Mesendoderm (in vitro differentiated cells): ENCODE data around the gene GRAP.
"Not testable (repeated sequence)": the region's sequence is repeated elsewhere in the genome, so short reads cannot be mapped to it uniquely, and the experiment has no call there.

Source experiments
- DNase-seq: peaks from one replicate; pipeline ENCODE4 v3.0.0; 2013
- H2AK5ac ChIP-seq: 2 replicates; pipeline ENCODE4 v1.6.1; 2013; ENCODE audit warnings: low read length, inconsistent platforms
- H2BK120ac ChIP-seq: 2 replicates; pipeline ENCODE4 v1.6.1; 2013; ENCODE audit warnings: low read depth, mild to moderate bottlenecking, low read length, moderate library complexity, mixed read lengths
- H2BK15ac ChIP-seq: replicated peaks from 2 replicates; pipeline ENCODE4 v1.6.1; 2013; ENCODE audit warnings: low read depth, mild to moderate bottlenecking, moderate library complexity
- H2BK5ac ChIP-seq: 2 replicates; pipeline ENCODE4 v1.6.1; 2013; ENCODE audit warnings: low read length, inconsistent platforms
- H3K18ac ChIP-seq: 2 replicates; pipeline ENCODE4 v1.6.1; 2013; ENCODE audit warnings: mild to moderate bottlenecking, low read length, mixed read lengths
- H3K23ac ChIP-seq: one replicate; pipeline ENCODE4 v1.6.1; 2013; ENCODE audit warnings: low read length
- H3K27ac ChIP-seq: 2 replicates; pipeline ENCODE4 v1.5.1; 2013; ENCODE audit warnings: low read depth, mild to moderate bottlenecking, inconsistent platforms, low read length, moderate library complexity
- H3K27me3 ChIP-seq: 2 replicates; pipeline ENCODE4 v1.6.1; 2013; ENCODE audit warnings: low read length, control low read depth, mild to moderate bottlenecking, inconsistent platforms; ENCODE audit not compliant: insufficient read depth, poor library complexity
- H3K36me3 ChIP-seq: 2 replicates; pipeline ENCODE4 v1.6.1; 2013; ENCODE audit warnings: low read length, inconsistent platforms; ENCODE audit not compliant: control insufficient read depth, insufficient read depth
- H3K4ac ChIP-seq: one replicate; pipeline ENCODE4 v1.6.1; 2013; ENCODE audit warnings: low read depth, mild to moderate bottlenecking, low read length, moderate library complexity
- H3K4me1 ChIP-seq: 2 replicates; pipeline ENCODE4 v1.6.1; 2013; ENCODE audit warnings: low read depth, low read length, inconsistent platforms; ENCODE audit not compliant: control insufficient read depth
- H3K4me2 ChIP-seq: 2 replicates; pipeline ENCODE4 v1.6.1; 2013; ENCODE audit warnings: low read length
- H3K4me3 ChIP-seq: 2 replicates; pipeline ENCODE4 v1.5.1; 2013; ENCODE audit warnings: mild to moderate bottlenecking, low read length
- H3K56ac ChIP-seq: one replicate; pipeline ENCODE4 v1.6.1; 2013; ENCODE audit warnings: low read length
- H3K79me1 ChIP-seq: 2 replicates; pipeline ENCODE4 v1.6.1; 2013; ENCODE audit warnings: low read length, inconsistent platforms
- H3K79me2 ChIP-seq: 2 replicates; pipeline ENCODE4 v1.6.1; 2013; ENCODE audit warnings: mild to moderate bottlenecking, low read length; ENCODE audit not compliant: control insufficient read depth, insufficient read depth
- H3K9ac ChIP-seq: 2 replicates; pipeline ENCODE4 v1.6.1; 2013; ENCODE audit warnings: low read length, inconsistent platforms
- H4K5ac ChIP-seq: one replicate; pipeline ENCODE4 v1.6.1; 2013; ENCODE audit warnings: low read length
- H4K8ac ChIP-seq: one replicate; pipeline ENCODE4 v1.6.1; 2013; ENCODE audit warnings: low read depth, mild to moderate bottlenecking, control low read depth, low read length, moderate library complexity
- WGBS: extraction: QIAGEN DNeasy Blood & Tissue Kit; methylation state at CpG from one replicate; pipeline ENCODE4 v1.1.7; 2013; ENCODE audit warnings: low lambda C conversion rate, missing lambda C conversion rate; ENCODE audit not compliant: insufficient coverage; ENCODE audit errors: extremely low coverage; 5-methylcytosine and 5-hydroxymethylcytosine counted together

GRAP gene

DNA sequence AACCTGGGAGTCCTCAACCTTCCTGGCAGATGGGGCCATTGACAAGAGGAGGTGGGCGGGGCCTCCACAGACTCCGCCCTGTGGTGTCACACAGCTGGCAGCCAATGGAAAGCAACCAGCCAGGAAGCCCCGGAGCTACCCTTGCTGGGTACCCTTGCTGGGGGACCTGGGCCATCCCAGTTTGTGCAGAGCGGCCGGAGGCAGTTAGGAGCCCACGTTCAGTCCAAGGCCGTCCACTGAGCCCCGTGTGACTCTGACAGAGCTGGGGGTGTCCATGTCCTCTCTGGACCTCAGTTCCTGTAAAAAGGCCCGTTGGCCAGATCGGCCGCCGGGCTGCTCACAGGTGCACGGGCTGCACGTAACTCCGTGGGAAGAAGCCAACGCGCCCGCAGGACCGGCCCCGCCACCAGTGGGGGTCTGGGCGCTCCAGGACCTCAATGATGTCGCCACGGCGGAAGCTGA is 25.1 kb downstream of the GRAP start:
- no peak overlapping the region for H3K4ac ChIP-seq

DNA sequence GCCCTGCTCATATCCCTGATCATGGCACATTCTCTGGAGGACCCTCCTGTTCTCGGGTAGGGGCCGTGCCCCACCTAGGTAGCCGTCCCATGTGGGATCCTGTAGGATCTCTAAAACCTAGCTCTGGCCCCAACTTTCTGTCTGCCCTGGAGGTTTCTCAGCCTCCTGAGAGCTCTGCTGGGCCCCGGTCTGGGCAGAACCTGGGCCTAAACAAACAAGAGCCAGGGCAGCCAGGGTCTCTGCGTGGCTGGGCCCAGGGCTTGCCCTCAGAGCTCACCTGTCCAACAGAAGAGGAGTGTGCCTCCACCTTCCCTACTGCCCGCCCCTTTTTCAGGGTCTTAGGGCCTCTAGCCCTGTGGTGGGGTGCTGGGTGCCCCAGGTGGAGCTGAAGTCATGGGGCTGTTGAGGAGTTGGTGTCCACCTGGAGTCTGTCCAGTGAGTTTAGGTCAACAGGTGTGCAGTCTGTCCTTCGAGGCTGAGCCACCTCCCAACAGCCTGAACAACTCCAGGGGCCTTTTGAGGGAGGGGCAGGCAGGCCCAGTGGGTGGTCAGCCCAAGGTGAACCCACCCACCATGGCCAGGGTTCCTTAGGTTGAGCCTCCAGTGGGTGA is 25.6 kb downstream of the GRAP start:
- H2BK15ac ChIP-seq, H3K79me1 ChIP-seq, H4K5ac ChIP-seq, H3K4me2 ChIP-seq, H3K27ac ChIP-seq, H3K23ac ChIP-seq, DNase-seq, H3K4ac ChIP-seq, H3K4me1 ChIP-seq, H2BK120ac ChIP-seq, H3K9ac ChIP-seq, H3K18ac ChIP-seq, H3K27me3 ChIP-seq, H3K4me3 ChIP-seq, H3K79me2 ChIP-seq, H4K8ac ChIP-seq, H2BK5ac ChIP-seq, H3K56ac ChIP-seq, H3K36me3 ChIP-seq, H2AK5ac ChIP-seq: not testable (repeated sequence)
- WGBS = no CpG with 5 or more reads among the region's 7 CpGs

More for the DNA sequence above, 25.1 kb downstream of the GRAP start:
- Histone ChIP-seq H3K27me3 (no peaks in the 10 kb centered on the region), H3K9ac (no peak overlapping the region), H3K23ac (no peak overlapping the region), H3K4me3 (no peak overlapping the region), H2AK5ac (no peak overlapping the region), H3K4me1 (no peaks in the 10 kb centered on the region), H4K5ac (no peak overlapping the region), H3K27ac (no peak overlapping the region), H3K18ac (no peak overlapping the region), H4K8ac (no peak overlapping the region), H2BK15ac (no peak overlapping the region), H3K79me1 (no peaks in the 10 kb centered on the region), H2BK5ac (no peak overlapping the region), H3K56ac (no peak overlapping the region), H3K36me3 (no peaks in the 10 kb centered on the region), H3K4me2 (no peak overlapping the region), H2BK120ac (no peak overlapping the region), H3K79me2 (no peaks in the 10 kb centered on the region)
- DNase-seq = no peak
- no CpG with 5 or more reads among the region's 24 CpGs for WGBS

DNA sequence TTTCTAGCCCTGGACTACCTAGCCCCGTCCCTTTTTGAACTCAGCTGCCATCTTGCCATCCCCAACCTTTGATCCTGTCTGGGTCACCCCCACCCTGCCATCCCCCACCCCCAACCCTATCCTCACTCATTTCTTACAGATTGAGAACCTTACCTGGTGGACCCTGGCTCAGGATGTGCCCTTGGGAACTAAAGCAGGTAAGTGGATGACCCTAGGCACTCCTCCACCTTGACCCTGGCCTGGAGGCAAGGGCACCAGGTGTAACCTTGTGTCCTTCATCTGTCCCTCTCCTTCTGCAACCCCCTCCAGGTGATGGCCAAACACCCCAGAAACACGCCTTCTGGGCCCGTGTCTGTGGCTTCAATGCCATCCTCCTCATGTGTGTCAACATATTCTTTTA is 26.7 kb downstream of the GRAP start:
- H2BK15ac ChIP-seq = no peak overlapping the region
- no peaks in the 10 kb centered on the region for H3K4me1 ChIP-seq
- no peak overlapping the region for H2BK120ac ChIP-seq
- no peak for DNase-seq
- no peak overlapping the region for H3K4ac ChIP-seq
- no peak overlapping the region for H3K56ac ChIP-seq
- no peak overlapping the region for H3K4me2 ChIP-seq
- H3K27me3 ChIP-seq = no peaks in the 10 kb centered on the region
- H3K23ac ChIP-seq = no peak overlapping the region
- H2AK5ac ChIP-seq = no peak overlapping the region
- H3K79me2 ChIP-seq = no peaks in the 10 kb centered on the region
- H4K8ac ChIP-seq = no peak overlapping the region
- WGBS = no CpG with 5 or more reads among the region's 3 CpGs
- H3K36me3 ChIP-seq = no peaks in the 10 kb centered on the region
- no peak overlapping the region for H3K4me3 ChIP-seq
- no peak overlapping the region for H3K27ac ChIP-seq
- no peak overlapping the region for H3K9ac ChIP-seq
- H3K18ac ChIP-seq = no peak overlapping the region
- no peak overlapping the region for H4K5ac ChIP-seq
- no peak overlapping the region for H2BK5ac ChIP-seq
- no peaks in the 10 kb centered on the region for H3K79me1 ChIP-seq

DNA sequence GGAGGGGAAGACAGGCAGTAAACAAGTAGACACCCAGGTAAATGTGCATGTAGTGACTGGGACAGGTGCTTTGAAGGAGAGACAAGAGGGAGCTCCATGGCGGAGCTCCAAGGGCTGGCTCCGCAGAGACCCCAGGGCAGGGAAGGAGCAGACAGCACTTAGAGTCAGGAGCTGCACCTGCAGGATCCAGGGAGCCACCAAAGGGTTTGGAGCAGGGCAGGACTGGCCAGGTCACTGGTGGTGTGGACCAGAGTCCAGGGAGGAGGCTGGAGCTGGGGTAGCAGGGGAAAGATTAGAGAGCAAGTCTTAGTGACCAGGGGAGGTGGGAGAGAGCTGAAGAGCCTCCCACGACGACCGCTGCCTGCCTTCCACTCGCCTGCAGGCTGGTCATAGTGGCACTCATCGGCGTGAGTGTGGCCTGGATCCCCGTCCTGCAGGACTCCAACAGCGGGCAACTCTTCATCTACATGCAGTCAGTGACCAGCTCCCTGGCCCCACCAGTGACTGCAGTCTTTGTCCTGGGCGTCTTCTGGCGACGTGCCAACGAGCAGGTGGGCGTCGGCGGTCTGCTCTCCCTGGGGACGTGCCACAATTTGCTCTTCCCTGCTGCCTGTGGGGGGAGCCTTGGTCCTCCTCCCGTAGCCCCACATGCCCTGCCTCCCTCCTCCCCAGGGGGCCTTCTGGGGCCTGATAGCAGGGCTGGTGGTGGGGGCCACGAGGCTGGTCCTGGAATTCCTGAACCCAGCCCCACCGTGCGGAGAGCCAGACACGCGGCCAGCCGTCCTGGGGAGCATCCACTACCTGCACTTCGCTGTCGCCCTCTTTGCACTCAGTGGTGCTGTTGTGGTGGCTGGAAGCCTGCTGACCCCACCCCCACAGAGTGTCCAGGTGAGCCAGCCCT is 27.5 kb downstream of the GRAP start:
- Histone ChIP-seq H3K4me3 (no peak overlapping the region), H4K8ac (no peak overlapping the region), H3K9ac (no peak overlapping the region), H3K4ac (no peak overlapping the region), H4K5ac (no peak overlapping the region), H3K56ac (no peak overlapping the region), H3K79me2 (no peaks in the 10 kb centered on the region), H2BK120ac (no peak overlapping the region), H3K79me1 (no peaks in the 10 kb centered on the region), H2AK5ac (no peak overlapping the region), H3K27me3 (no peaks in the 10 kb centered on the region), H3K18ac (no peak overlapping the region), H3K23ac (no peak overlapping the region), H2BK15ac (no peak overlapping the region), H3K4me1 (no peaks in the 10 kb centered on the region), H3K4me2 (no peak overlapping the region), H2BK5ac (no peak overlapping the region), H3K27ac (no peak overlapping the region), H3K36me3 (no peaks in the 10 kb centered on the region)
- WGBS = no CpG with 5 or more reads among the region's 27 CpGs
- no peak for DNase-seq

DNA sequence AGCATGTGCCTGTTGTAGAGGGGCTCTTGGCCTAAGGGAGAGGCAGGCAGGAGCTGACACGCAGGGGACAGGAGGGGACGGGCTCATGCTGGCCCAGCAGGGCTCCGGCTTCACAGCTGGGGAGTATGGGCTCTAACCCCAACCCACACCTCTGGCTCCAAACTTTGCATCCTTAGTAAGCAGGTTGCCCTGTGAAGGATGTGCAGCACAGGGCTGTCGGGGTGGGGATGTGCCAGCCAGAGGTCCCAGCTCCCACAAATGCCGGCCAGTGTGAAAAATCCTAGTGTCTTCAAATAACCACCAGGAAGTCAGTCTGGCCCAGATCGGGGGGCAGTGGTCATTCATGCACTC is 28.2 kb downstream of the GRAP start:
- Histone ChIP-seq H3K9ac (no peak overlapping the region), H3K23ac (no peak overlapping the region), H3K79me2 (no peaks in the 10 kb centered on the region), H3K4me2 (no peak overlapping the region), H2BK120ac (no peak overlapping the region), H3K4me1 (no peaks in the 10 kb centered on the region), H3K4ac (no peak overlapping the region), H3K36me3 (no peaks in the 10 kb centered on the region), H4K5ac (no peak overlapping the region), H3K27me3 (no peaks in the 10 kb centered on the region), H2BK5ac (no peak overlapping the region), H2AK5ac (no peak overlapping the region), H3K56ac (no peak overlapping the region), H3K27ac (no peak overlapping the region), H3K18ac (no peak overlapping the region), H3K79me1 (no peaks in the 10 kb centered on the region), H2BK15ac (no peak overlapping the region), H4K8ac (no peak overlapping the region), H3K4me3 (no peak overlapping the region)
- DNase-seq = no peak
- WGBS = no CpG with 5 or more reads among the region's 6 CpGs
